Suprapubic skin (tissue), 4 donors: ENCODE measurements around the gene RNF144B. TPM values are rescaled to one million over a fixed set of nuclear protein-coding genes. Genes with fewer than 3 reads are reported as not detected.
A peak's percentile ranks its signal among the peaks of the same experiment; 100 is the strongest.
"Not testable (repeated sequence)": the region's sequence is repeated elsewhere in the genome, so short reads cannot be mapped to it uniquely, and the experiment has no call there.

Experiments
- DNase-seq, 2 donors: peaks; one replicate each; pipeline ENCODE4 v3.0.0-alpha.2; 2019; ENCODE audit warnings: low spot score in 2 of 2
- H3K27ac ChIP-seq: fragments of 200-600 bp; sonication (generic); one replicate; pipeline ENCODE4 v1.5.1; 2019
- H3K27me3 ChIP-seq: fragments of 200-600 bp; sonication (generic); one replicate; pipeline ENCODE4 v1.5.1; 2019
- H3K36me3 ChIP-seq: fragments of 200-600 bp; sonication (generic); one replicate; pipeline ENCODE4 v1.5.1; 2019
- H3K4me1 ChIP-seq: fragments of 200-600 bp; sonication (generic); one replicate; pipeline ENCODE4 v1.5.1; 2019
- H3K4me3 ChIP-seq: fragments of 200-600 bp; sonication (generic); one replicate; pipeline ENCODE4 v1.5.1; 2019; ENCODE audit warnings: mild to moderate bottlenecking
- H3K9me3 ChIP-seq: fragments of 200-600 bp; sonication (generic); one replicate; pipeline ENCODE4 v1.5.1; 2019
- EP300 ChIP-seq: sonication (generic); formaldehyde crosslinking; IDR thresholded peaks from one replicate; pipeline ENCODE4 v1.6.1; 2017; ENCODE audit warnings: antibody characterized with exemption
- POLR2A ChIP-seq, 2 donors: fragments of 450-650 bp; IDR thresholded peaks; one replicate each; pipeline ENCODE4 v1.6.1; 2017; ENCODE audit warnings: antibody characterized with exemption in 2 of 2, mild to moderate bottlenecking in 2 of 2, moderate library complexity in 2 of 2
- POLR2AphosphoS5 ChIP-seq, 3 donors: sonication (generic); formaldehyde crosslinking; IDR thresholded peaks; one replicate each; pipeline ENCODE4 v1.6.1; 2017; ENCODE audit warnings: antibody characterized with exemption in 3 of 3
- WGBS: methylation state at CpG from one replicate; pipeline ENCODE4 v1.1.5; 2018; 5-methylcytosine and 5-hydroxymethylcytosine counted together
- total RNA-seq, 4 donors: library from RNA; depleted of rRNA; stranded (reverse); fragments of >200 nt; gene quantifications; one replicate each; pipeline ENCODE4 v1.1.0, GENCODE V29; 2016
- TF ChIP-seq, protein P1 (sequence below), 2 donors: fragments of 200-600 bp in 1 of 2; fragments of 450-650 bp in 1 of 2; sonication (generic) in 1 of 2; IDR thresholded peaks; one replicate each; pipeline ENCODE4 v1.5.1; 2016 to 2019; ENCODE audit warnings: antibody characterized with exemption in 2 of 2, mild to moderate bottlenecking in 1 of 2, moderate library complexity in 1 of 2

Gene RNF144B
- total RNA-seq, 4 donors from 2014 or later, result 27.8 to 48.4 (median 38.7) TPM

DNA sequence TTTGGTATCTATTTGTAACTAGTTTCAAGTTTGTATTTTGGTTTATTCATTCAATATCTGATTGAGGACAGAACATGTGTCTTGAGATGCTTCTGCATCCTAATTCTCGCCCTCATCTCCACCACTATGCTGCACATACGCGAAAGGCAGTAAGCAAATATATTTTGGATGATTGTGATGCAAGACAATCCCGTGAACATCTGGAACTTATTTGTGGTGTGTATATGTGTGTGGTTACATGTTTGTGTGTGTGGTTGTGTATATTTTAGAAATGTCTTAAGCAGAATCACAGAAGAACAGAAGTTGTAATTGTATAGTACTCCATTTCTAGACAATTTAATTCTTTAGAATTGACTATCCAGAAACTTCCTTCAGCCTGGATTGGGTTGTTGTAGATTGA is 35.1 kb upstream of the RNF144B start:
- TF ChIP-seq POLR2A (IDR thresholded peaks at IDR 0.05) (no peak), POLR2AphosphoS5 (IDR thresholded peaks at IDR 0.05) (no peak), EP300 (no peak)
- TF ChIP-seq, protein P1, sequence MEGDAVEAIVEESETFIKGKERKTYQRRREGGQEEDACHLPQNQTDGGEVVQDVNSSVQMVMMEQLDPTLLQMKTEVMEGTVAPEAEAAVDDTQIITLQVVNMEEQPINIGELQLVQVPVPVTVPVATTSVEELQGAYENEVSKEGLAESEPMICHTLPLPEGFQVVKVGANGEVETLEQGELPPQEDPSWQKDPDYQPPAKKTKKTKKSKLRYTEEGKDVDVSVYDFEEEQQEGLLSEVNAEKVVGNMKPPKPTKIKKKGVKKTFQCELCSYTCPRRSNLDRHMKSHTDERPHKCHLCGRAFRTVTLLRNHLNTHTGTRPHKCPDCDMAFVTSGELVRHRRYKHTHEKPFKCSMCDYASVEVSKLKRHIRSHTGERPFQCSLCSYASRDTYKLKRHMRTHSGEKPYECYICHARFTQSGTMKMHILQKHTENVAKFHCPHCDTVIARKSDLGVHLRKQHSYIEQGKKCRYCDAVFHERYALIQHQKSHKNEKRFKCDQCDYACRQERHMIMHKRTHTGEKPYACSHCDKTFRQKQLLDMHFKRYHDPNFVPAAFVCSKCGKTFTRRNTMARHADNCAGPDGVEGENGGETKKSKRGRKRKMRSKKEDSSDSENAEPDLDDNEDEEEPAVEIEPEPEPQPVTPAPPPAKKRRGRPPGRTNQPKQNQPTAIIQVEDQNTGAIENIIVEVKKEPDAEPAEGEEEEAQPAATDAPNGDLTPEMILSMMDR (IDR thresholded peaks at IDR 0.05), result no peak
- no peak for DNase-seq
- Histone ChIP-seq H3K27me3 (no peaks in the 10 kb centered on the region), H3K27ac (peak overlapping the region; percentile 78), H3K4me3 (no peak overlapping the region), H3K9me3 (no peaks in the 10 kb centered on the region), H3K36me3 (no peaks in the 10 kb centered on the region), H3K4me1 (peaks cover 26% of the 10 kb centered on the region)
- WGBS, result 84% methylated on average over 4 of the region's 4 CpGs

DNA sequence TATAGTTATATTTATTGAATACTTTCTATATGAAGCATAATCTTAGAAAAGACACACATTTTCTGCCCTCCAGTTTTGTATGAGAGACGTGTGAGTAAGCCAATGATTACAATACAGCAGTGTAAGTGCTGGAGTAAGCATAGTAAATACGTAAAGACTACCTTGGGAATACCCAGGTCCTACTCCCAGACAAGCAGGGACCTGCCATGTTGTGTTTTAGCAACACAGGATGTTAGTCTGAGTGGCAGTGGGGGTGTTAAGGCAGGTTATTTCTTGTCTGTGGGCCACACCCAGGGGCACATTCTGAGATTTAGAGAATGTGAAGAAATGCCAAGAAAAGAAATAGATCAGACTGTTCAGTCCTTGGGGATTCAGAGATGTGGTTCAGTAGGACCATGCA is 34.3 kb upstream of the RNF144B start:
- TF ChIP-seq, protein P1 (IDR thresholded peaks at IDR 0.05), result no peak
- TF ChIP-seq POLR2AphosphoS5 (IDR thresholded peaks at IDR 0.05), result peak in 1 of 3 donors; percentile 71
- DNase-seq, result no peak
- Histone ChIP-seq H3K36me3 (no peaks in the 10 kb centered on the region), H3K4me3 (no peak overlapping the region), H3K27me3 (no peaks in the 10 kb centered on the region), H3K4me1 (peaks cover 26% of the 10 kb centered on the region), H3K9me3 (no peaks in the 10 kb centered on the region), H3K27ac (peak overlapping the region; percentile 78)
- 34% methylated on average over 2 of the region's 2 CpGs for WGBS

DNA sequence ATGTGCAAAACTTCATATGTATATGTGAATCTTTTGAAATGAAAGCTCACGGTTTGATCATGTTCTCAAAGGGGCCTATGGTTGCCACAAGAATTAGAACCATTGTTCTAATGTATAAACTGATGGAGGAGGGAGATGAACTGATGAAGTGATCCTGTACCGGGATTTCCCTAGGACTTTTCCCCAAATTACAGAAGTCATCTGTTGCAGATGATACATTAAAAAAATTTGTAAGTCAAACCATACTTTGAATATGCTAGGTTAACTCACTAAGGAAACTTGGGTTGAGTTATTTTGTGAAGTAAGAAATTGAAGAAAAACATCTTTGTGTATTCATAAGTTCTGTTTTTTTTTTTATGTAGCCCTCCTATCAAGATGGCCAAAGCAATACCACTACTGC is 33.9 kb upstream of the RNF144B start:
- 38% methylated on average over 2 of the region's 2 CpGs for WGBS
- TF ChIP-seq EP300, result no peak
- TF ChIP-seq, protein P1 (IDR thresholded peaks at IDR 0.05), result no peak
- no peak for TF ChIP-seq POLR2AphosphoS5 (IDR thresholded peaks at IDR 0.05)
- TF ChIP-seq POLR2A (IDR thresholded peaks at IDR 0.05), result no peak
- no peaks in the 10 kb centered on the region for H3K9me3 ChIP-seq
- H3K4me3 ChIP-seq, result no peak overlapping the region
- H3K36me3 ChIP-seq, result no peaks in the 10 kb centered on the region
- no peaks in the 10 kb centered on the region for H3K27me3 ChIP-seq
- no peak for DNase-seq
- H3K4me1 ChIP-seq, result peaks cover 26% of the 10 kb centered on the region
- peak overlapping the region; percentile 78 for H3K27ac ChIP-seq

DNA sequence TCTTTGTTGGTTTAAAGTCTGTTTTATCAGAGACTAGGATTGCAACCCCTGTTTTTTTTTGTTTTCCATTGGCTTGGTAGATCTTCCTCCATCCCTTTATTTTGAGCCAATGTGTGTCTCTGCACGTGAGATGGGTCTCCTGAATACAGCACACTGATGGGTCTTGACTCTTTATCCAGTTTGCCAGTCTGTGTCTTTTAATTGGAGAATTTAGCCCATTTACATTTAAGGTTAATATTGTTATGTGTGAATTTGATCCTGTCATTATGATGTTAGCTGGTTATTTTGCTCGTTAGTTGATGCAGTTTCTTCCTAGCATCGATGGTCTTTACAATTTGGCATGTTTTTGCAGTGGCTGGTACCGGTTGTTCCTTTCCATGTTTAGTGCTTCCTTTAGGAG is 29.6 kb upstream of the RNF144B start:
- H3K9me3 ChIP-seq, H3K27ac ChIP-seq, DNase-seq, H3K36me3 ChIP-seq, H3K27me3 ChIP-seq, H3K4me3 ChIP-seq: not testable (repeated sequence)
- H3K4me1 ChIP-seq, result peaks cover 12% of the 10 kb centered on the region
- WGBS, result 93% methylated on average over 4 of the region's 4 CpGs

- WGBS, result 71% methylated on average over 1 of the region's 1 CpG
- no peak for DNase-seq
- Histone ChIP-seq H3K27me3 (no peaks in the 10 kb centered on the region), H3K9me3 (no peaks in the 10 kb centered on the region), H3K4me3 (no peak overlapping the region), H3K4me1 (peaks cover 10% of the 10 kb centered on the region), H3K27ac (no peak overlapping the region), H3K36me3 (no peaks in the 10 kb centered on the region)
- TF ChIP-seq POLR2AphosphoS5 (IDR thresholded peaks at IDR 0.05) (no peak), POLR2A (IDR thresholded peaks at IDR 0.05) (no peak), EP300 (no peak)
- TF ChIP-seq, protein P1 (IDR thresholded peaks at IDR 0.05), result no peak
These were observed 27.8 kb upstream of the RNF144B start for GRCh38 chr6:18359237-18359885.

GRCh38 chr6:18360188-18360587 is 27.0 kb upstream of the RNF144B start:
- Histone ChIP-seq H3K27ac (no peak overlapping the region), H3K4me1 (peaks cover 10% of the 10 kb centered on the region), H3K9me3 (no peaks in the 10 kb centered on the region), H3K36me3 (no peaks in the 10 kb centered on the region), H3K27me3 (no peaks in the 10 kb centered on the region), H3K4me3 (no peak overlapping the region)
- TF ChIP-seq POLR2A (IDR thresholded peaks at IDR 0.05) (no peak), EP300 (no peak), POLR2AphosphoS5 (IDR thresholded peaks at IDR 0.05) (no peak)
- TF ChIP-seq, protein P1 (IDR thresholded peaks at IDR 0.05), result no peak
- WGBS, result 88% methylated on average over 1 of the region's 1 CpG
- DNase-seq, result no peak
